HG03103 (cell line): ENCODE measurements around the gene GNG7.
"Not testable (repeated sequence)": the region's sequence is repeated elsewhere in the genome, so short reads cannot be mapped to it uniquely, and the experiment has no call there.

Source experiments
- ATAC-seq: cut with Tn5 transposase; IDR thresholded peaks from one replicate; pipeline ENCODE4 v1.9.1; 2021; ENCODE audit warnings: low read depth; ENCODE audit not compliant: unreplicated experiment

GNG7 gene

GRCh38 chr19:2627855-2628254, 74.6 kb downstream of the GNG7 start:
- ATAC-seq: no peak

DNA sequence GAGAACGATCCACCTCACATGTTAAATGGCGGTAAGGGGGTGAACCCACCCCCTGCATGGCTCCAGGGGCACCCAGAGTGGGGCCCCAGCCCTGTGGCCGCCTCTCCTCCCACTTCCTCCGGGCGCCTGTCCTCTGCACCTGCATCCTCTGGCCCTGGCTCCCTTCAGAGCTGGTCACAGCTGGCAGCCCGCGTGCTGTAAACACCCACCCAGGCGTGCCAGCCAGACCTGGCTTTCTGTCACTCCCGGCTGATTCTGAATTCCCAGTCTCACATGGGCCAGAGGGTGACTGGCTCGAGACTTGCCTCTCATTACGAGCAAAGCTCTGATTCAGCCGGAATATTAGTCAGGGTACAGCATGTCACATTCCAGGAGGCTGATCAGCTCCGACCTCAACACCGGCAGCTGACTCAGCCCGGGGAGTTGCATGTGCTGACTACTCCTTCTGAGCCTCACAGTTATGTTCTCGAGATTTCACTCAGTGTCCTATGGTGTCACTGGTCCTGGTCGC, 75.1 kb downstream of the GNG7 start:
- ATAC-seq: no peak

DNA sequence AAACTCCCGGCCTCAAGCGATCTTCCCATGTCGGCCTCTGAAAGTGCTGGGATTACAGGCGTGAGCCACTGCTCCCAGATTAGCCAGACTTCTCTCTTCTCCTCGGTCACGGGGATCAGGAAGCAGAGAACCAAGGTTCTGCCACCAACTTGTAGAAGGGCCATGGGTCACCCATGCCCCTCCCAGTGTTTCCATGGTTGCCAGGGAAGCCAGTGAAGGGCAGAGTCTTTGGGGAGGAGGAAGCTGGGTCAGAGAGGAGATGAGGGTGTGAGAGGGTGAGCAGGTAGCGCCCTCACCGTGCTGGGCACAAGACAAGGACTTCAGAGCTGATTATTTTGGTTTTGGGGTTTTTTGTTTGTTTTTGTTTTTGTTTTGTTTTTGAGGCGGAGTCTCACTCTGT, 77.1 kb downstream of the GNG7 start:
- ATAC-seq: no peak

DNA sequence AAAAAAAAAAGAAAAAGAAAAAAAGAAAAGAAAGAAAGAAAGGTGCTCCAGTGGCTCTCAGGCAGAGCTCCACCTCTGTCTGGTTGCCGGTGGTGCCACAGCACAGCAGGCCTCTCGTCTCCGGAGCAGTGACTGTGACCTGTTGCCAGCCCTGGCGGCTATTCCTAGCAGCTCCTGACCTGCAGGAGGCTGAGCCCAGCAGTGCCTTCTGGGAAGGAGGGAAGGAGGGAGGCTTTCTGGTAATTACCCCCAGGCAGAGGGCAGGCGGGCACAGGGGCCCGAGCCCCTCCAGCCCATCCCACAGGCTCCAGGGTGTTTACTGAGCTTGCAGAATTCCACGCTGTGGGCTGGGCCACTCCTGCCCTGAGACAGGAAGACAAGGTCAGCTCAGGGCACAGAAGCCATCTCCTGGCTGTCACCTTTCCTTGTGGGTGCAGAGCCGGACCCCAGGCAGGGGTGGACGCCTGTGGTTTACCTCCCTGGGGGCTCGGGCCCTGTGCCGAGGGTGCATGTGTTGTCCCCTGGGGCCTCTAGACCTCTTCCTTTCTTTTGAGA, 77.9 kb downstream of the GNG7 start:
- no peak for ATAC-seq

DNA sequence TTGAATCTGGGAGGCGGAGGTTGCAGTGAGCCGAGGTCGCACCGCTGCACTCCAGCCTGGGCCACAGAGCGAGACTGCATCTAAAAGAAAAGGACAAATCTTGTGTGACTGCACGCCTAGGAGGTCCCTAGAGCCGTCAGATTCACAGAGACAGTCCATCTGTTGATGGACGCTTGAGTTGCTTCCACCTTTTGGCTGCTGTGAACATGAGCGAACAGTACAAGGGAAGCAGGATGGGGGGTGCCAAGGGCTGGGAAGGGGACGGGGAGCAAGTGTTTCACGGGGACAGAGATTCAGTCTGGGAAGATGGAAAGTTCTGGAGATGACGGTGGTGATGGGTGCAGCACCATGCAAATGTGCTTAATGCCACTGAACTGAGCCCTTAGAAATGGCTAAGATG, 78.7 kb downstream of the GNG7 start:
- no peak for ATAC-seq

DNA sequence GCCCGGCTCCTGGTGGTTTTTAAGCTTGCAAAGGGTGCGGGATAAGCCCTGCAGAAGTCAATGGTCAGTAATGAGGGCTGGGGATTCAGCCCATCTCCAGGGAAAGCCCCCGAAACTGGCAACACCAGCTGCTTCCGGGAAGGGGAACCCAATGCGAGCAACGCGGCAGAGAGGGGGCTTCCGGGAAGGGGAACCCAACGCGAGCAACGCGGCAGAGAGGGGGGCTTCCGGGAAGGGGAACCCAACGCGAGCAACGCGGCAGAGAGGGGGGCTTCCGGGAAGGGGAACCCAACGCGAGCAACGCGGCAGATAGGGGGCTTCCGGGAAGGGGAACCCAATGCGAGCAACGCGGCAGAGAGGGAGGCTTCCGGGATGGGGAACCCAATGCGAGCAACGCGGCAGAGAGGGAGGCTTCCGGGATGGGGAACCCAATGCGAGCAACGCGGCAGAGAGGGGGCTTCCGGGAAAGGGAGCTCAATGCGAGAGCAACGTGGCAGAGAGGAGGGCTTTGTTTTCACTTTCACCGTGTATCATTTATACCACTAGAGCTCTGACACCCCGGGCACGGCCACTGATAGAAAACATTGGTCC, 80.0 kb downstream of the GNG7 start:
- not testable (repeated sequence) for ATAC-seq

DNA sequence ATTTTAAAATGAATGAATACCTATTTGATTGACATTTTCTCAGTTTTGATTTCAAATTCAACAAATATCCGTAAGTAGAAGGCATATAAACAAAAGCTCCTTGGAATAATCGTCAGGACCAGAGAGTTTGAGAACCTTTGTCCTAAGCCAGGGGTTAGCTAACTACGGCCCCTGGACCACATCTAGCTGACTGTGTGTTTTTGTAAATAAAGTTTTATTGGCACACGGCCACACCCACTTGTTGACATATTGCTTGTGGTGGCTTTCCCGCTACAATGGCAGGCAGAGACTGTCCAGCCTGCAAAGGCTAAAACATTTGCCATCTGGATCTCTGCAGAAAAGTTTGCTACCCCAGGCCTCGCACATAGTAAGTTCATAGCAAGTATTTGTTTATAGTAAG, 83.4 kb downstream of the GNG7 start:
- ATAC-seq: no peak

- no peak for ATAC-seq
Observed at GRCh38 chr19:2618611-2619010, 83.9 kb downstream of the GNG7 start.

GRCh38 chr19:2617393-2618165, 84.9 kb downstream of the GNG7 start:
- no peak for ATAC-seq

DNA sequence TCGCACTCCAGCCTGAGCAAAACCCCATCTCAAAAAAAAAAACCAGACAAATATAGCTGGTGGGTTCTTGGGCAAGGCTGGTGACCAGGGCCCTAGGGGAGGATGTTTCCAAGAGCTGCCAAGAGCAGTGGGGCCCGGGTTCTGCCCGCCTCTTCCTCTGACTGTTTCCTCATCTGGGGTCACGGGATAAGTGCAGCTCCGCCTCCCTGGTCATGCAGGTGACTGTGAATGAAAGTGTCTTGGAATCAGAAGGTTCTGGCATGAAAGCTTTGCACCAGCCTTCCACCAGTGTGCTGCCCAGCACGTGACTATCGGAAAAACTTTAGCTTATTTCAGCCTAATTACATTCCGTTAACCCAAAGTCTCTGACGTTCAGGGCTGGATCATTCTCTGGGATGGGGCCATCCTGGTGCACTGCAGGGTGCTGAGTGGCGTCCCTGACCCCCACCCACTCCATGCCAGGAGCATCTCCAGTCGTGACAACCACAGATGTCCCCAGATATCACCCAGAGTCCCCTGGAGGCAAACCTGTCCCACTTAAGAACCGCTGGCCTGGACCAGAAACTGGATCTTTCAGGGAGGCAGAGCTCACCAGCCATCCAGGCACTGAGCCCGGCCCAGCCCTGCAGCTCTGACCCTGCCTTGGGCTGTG, 85.6 kb downstream of the GNG7 start:
- ATAC-seq: no peak

- no peak for ATAC-seq
Observed at GRCh38 chr19:2615782-2616181, 86.7 kb downstream of the GNG7 start.

GRCh38 chr19:2613507-2614295, 88.8 kb downstream of the GNG7 start:
- no peak for ATAC-seq

- no peak for ATAC-seq
Observed at GRCh38 chr19:2612619-2613249, 89.8 kb downstream of the GNG7 start.

DNA sequence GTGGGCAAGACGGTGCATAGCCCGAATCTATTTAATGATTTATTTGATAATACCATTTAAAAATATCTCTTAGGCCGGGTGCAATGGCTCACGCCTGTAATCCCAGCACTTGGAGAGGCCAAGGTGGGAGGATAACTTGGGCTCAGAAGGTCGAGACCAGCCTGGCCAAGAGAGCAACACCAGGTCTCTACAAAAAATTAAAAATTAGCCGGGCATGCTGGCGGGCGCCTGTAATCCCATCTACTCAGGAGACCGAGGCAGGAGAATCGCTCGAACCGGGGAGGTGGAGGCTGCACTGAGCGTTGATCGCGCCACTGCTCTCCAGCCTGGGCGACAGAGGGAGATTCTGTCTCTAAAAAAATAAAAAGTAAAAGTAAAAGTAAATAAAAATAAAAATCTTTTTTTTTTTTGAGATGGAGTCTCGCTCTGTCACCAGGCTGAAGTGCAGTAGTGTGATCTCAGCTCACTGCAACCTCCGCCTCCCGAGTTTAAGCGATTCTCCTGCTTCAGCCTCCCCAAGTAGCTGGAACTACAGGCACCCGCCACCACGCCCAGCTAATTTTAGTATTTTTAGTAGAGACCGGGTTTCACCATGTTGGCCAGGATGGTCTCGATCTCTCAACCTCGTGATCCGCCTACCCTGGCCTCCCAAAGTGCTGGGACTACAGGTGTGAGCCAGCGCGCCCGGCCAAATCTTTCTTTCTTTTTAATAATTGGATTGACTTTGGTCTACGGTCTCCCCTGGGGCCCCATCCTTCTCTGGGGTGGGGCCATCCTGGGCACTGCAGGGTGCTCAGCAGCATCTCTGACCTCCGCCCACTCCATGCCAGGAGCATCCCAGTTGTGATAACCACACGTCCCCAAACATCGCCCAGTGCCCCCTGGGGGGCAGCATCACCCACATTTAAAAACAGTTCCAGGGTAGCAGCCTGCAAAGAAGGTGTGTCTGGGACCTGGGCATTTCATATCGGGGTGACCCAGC, 90.7 kb downstream of the GNG7 start:
- no peak for ATAC-seq

DNA sequence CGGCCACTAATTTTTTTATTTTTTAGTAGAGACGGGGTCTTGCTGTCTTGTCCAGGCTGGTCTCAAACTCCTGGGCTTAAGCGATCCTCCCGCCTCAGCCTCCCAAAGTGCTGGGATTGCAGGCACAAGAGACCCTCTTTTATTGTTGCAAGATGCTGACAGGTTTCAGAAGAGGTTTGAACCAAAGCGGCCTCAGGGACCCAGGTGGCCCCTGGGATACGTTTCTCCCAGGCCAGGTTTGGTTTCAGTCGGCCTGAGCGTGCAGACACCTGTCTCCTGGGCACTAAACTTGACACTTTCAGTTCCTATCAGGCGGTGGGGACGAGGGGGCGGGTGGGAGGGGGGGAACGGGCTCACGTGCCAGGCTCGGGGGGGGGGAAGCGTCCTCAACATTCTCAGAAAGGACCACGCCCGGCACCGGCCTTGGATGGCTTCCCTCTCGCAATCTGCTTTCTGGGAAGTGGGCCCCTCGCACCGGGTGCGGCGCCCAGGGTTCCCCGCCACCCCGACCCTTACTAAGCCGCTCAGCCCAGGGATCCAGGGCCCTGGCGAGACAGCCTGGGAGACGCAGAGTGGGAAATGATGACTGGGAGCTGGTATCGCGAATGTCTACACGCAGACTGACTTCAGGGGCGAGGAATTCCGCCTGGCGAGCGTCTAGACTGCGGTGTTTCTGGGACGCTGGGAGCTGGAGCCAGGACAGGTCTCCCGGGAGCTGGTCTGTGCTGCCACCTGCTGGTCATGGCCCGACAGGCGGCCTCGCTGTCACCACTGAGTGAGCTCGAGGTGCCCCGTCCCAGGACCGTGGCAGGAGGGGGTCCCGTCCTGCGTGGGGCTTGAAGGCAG, 91.6 kb downstream of the GNG7 start:
- ATAC-seq: no peak

DNA sequence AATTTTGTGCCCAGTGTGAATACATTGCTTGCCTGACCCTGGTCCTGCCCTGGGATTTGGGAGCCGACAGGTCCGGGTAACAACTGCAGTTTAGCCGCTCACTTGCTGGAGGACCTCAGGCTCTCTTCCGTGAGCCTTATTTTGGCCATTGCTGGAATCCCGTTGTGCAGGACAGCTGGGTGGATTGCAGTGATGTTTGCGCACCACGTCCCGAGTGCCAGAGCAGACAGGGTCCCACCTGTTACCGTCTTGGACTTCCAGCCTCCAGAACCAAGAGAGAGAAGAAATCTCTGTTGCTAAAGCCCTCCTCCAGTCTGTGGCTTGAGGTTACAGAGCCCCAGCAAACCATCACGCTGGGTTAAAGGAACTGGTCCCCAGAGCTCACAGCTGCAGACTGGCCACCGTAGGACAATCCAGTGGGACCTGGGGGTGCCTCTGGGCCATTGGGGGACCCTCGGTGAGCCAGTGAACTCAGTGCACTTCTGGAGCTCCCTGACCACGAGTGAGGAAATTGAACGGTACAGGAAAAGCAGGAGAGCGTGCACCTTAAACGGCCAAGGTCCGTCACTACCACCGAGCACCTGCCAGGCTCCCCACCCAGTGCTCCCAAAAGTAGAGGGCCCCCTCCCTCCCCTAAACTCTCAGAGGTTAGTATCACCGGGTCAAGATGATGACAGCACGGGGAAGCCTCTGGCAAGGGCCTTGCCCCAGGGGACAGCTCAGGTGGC, 92.9 kb downstream of the GNG7 start:
- no peak for ATAC-seq

DNA sequence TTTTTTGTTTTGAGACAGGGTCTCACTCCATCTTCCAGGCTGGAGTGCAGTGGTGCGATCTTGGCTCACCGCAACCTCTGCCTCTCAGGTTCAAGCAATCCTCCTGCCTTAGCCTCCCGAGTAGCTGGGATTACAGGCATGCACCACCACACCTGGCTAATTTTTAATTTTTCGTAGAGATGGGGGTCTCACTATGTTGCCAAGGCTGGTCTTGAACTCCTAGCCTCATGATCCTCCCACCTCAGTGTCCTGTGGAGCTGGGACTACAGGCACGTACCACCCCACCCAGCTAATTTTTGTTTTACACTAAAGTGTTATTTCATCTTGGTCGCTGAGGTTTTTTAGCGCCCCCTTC, 93.5 kb downstream of the GNG7 start:
- not testable (repeated sequence) for ATAC-seq

DNA sequence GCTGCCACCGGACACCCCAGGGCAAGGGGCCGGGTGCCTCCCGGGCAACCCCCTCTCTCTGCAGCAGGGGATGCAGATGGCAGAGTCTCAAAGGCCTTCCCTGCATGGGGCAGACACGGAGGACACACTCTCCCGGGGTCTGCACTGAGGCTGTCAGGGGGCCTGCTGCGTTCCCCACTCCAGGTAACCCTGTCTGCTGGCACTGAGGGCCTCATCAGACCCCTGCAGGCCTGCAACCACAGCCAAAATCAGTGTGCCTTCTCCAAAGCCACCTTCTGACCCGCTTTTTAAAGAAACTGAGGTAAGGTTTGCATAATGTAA, 93.9 kb downstream of the GNG7 start:
- ATAC-seq: no peak
